Measurements from ENCODE around the gene ITPKB.

GRCh38 chr1:226691247-226691646, 47.8 kb downstream of the ITPKB start:
- TF ChIP-seq, protein P1, sequence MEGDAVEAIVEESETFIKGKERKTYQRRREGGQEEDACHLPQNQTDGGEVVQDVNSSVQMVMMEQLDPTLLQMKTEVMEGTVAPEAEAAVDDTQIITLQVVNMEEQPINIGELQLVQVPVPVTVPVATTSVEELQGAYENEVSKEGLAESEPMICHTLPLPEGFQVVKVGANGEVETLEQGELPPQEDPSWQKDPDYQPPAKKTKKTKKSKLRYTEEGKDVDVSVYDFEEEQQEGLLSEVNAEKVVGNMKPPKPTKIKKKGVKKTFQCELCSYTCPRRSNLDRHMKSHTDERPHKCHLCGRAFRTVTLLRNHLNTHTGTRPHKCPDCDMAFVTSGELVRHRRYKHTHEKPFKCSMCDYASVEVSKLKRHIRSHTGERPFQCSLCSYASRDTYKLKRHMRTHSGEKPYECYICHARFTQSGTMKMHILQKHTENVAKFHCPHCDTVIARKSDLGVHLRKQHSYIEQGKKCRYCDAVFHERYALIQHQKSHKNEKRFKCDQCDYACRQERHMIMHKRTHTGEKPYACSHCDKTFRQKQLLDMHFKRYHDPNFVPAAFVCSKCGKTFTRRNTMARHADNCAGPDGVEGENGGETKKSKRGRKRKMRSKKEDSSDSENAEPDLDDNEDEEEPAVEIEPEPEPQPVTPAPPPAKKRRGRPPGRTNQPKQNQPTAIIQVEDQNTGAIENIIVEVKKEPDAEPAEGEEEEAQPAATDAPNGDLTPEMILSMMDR (IDR thresholded peaks at IDR 0.05; ENCODE audit: insufficient read depth, low read length), result no peak
- TF ChIP-seq, protein P2, sequence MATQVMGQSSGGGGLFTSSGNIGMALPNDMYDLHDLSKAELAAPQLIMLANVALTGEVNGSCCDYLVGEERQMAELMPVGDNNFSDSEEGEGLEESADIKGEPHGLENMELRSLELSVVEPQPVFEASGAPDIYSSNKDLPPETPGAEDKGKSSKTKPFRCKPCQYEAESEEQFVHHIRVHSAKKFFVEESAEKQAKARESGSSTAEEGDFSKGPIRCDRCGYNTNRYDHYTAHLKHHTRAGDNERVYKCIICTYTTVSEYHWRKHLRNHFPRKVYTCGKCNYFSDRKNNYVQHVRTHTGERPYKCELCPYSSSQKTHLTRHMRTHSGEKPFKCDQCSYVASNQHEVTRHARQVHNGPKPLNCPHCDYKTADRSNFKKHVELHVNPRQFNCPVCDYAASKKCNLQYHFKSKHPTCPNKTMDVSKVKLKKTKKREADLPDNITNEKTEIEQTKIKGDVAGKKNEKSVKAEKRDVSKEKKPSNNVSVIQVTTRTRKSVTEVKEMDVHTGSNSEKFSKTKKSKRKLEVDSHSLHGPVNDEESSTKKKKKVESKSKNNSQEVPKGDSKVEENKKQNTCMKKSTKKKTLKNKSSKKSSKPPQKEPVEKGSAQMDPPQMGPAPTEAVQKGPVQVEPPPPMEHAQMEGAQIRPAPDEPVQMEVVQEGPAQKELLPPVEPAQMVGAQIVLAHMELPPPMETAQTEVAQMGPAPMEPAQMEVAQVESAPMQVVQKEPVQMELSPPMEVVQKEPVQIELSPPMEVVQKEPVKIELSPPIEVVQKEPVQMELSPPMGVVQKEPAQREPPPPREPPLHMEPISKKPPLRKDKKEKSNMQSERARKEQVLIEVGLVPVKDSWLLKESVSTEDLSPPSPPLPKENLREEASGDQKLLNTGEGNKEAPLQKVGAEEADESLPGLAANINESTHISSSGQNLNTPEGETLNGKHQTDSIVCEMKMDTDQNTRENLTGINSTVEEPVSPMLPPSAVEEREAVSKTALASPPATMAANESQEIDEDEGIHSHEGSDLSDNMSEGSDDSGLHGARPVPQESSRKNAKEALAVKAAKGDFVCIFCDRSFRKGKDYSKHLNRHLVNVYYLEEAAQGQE (IDR thresholded peaks at IDR 0.05; ENCODE audit: insufficient replicate concordance, low read depth), result no peak
- TF ChIP-seq POLR2AphosphoS5 (IDR thresholded peaks at IDR 0.05; ENCODE audit: low read depth) (no peak), SPI1 (IDR thresholded peaks at IDR 0.05; ENCODE audit: borderline replicate concordance, low read depth) (no peak), GABPA (IDR thresholded peaks at IDR 0.05; ENCODE audit: low read depth) (no peak)
